HepG2 (cell line): Measurements from ENCODE around the gene SAMD10. TPM values are rescaled to one million over a fixed set of nuclear protein-coding genes. Genes with fewer than 3 reads are reported as not detected.

Experiments
- ATAC-seq: fragments of 200-7000 bp; cut with Tn5 transposase; 3 replicates; pipeline ENCODE4 v1.9.1; 2020; ENCODE audit warnings: mild to moderate bottlenecking, moderate library complexity
- BruUV-seq: library from RNA; stranded (reverse); fragments of 400-500 nt; replicated peaks from 2 replicates; lab custom pipeline; 2021; lab: Mats Ljungman, UMichigan
- CTCF ChIA-PET: fragments of 300-600 bp; formaldehyde crosslinking; extraction: SDS; loops from one replicate; lab custom pipeline; 2021; ENCODE audit warnings: low total read pairs, inconsistent platforms, low intra/inter-chr PET ratio; lab: Yijun Ruan, JAX
- POLR2A ChIA-PET: fragments of 350-600 bp; sonication (Branson Sonifier 250); formaldehyde crosslinking; loops from one replicate; lab custom pipeline; 2020; ENCODE audit warnings: antibody characterized with exemption, inconsistent platforms; lab: Yijun Ruan, JAX
- DNase-seq: peaks from one replicate; pipeline ENCODE4 v3.0.0-alpha.2; 2015; ENCODE audit warnings: low spot score
- FAIRE-seq: peaks from 3 replicates; lab custom pipeline; 2011; peaks lifted over from hg19 to GRCh38; lab: Jason Lieb, UNC
- H2AFZ ChIP-seq: one replicate; pipeline ENCODE4 v1.6.1; 2011; ENCODE audit warnings: low read length, inconsistent platforms
- H3K27ac ChIP-seq: fragments of 300-600 bp; 3 replicates; pipeline ENCODE4 v1.8.0; 2011; ENCODE audit warnings: mixed run types, mild to moderate bottlenecking, mixed read lengths, low read length, inconsistent platforms; ENCODE audit not compliant: insufficient read depth; ENCODE audit errors: extremely low read length
- H3K27me3 ChIP-seq, 2 experiments: fragments of 200-600 bp in 1 of 2; 2 replicates in 1 of 2; 3 replicates in 1 of 2; pipeline versions ENCODE4 v1.6.0 to v1.8.0; 2011; ENCODE audit warnings: low read length in 2 of 2, mild to moderate bottlenecking in 2 of 2, moderate library complexity in 2 of 2, inconsistent platforms in 1 of 2; ENCODE audit not compliant: insufficient read depth in 2 of 2, control insufficient read depth in 1 of 2
- H3K36me3 ChIP-seq, 2 experiments: fragments of 200-600 bp in 1 of 2; replicated peaks in 1 of 2; 2 replicates in 1 of 2; 3 replicates in 1 of 2; pipeline versions ENCODE4 v1.5.1 to v1.8.0; 2011; ENCODE audit warnings: low read length in 2 of 2, inconsistent platforms in 1 of 2; ENCODE audit not compliant: insufficient read depth in 2 of 2, control insufficient read depth in 1 of 2
- H3K4me1 ChIP-seq: 2 replicates; pipeline ENCODE4 v1.5.1; 2012; ENCODE audit warnings: low read length, inconsistent platforms; ENCODE audit not compliant: insufficient read depth
- H3K4me2 ChIP-seq: 2 replicates; pipeline ENCODE4 v1.6.0; 2011; ENCODE audit warnings: low read depth, low read length, inconsistent platforms
- H3K4me3 ChIP-seq, 3 experiments: fragments of 200-600 bp in 1 of 3; sonication (generic), shearing (Covaris generic) in 1 of 3; replicated peaks in 1 of 3; 2 replicates each; pipeline ENCODE4 v1.5.1; 2011 to 2016; ENCODE audit warnings: low read length in 3 of 3, inconsistent platforms in 2 of 3, low read depth in 2 of 3, mild to moderate bottlenecking in 2 of 3, control low read depth in 1 of 3, mixed read lengths in 1 of 3; ENCODE audit not compliant: insufficient read depth in 1 of 3
- H3K79me2 ChIP-seq: one replicate; pipeline ENCODE4 v1.6.1; 2011; ENCODE audit warnings: low read length, inconsistent platforms; ENCODE audit not compliant: insufficient read depth
- H3K9ac ChIP-seq: 2 replicates; pipeline ENCODE4 v1.6.0; 2011; ENCODE audit warnings: mild to moderate bottlenecking, low read depth, low read length, inconsistent platforms; ENCODE audit not compliant: insufficient read depth
- H3K9me3 ChIP-seq: 2 replicates; pipeline ENCODE4 v1.5.1; 2012; ENCODE audit warnings: mild to moderate bottlenecking, low read length
- H4K20me1 ChIP-seq: 2 replicates; pipeline ENCODE4 v1.6.0; 2011; ENCODE audit warnings: inconsistent platforms, mild to moderate bottlenecking, low read length, moderate library complexity; ENCODE audit not compliant: insufficient read depth
- AGO2 ChIP-seq: fragments of 200-400 bp; formaldehyde crosslinking; optimal IDR thresholded peaks from 2 replicates; pipeline ENCODE3; 2017; ENCODE audit warnings: mild to moderate bottlenecking, low read depth, low read length, moderate library complexity
- ATM ChIP-seq: fragments of 450-650 bp; IDR thresholded peaks from 2 replicates; pipeline ENCODE4 v1.7.1; 2017; ENCODE audit warnings: mild to moderate bottlenecking, borderline replicate concordance
- CBX1 ChIP-seq: IDR thresholded peaks from one replicate; pipeline ENCODE4 v1.6.1; 2016; ENCODE audit warnings: antibody characterized with exemption, low read depth
- ERF ChIP-seq: IDR thresholded peaks from 2 replicates; pipeline ENCODE4 v1.6.1; 2018; ENCODE audit warnings: missing biosample characterization, missing genetic modification reagents
- NONO ChIP-seq, 2 experiments: fragments of 450-650 bp in 1 of 2; sonication (generic) in 1 of 2; formaldehyde crosslinking in 1 of 2; IDR thresholded peaks in 1 of 2; conservative IDR thresholded peaks in 1 of 2; 2 replicates each; pipeline versions ENCODE4 v1.6.1 to v1.8.0; 2017 to 2022; ENCODE audit warnings: mild to moderate bottlenecking in 1 of 2, missing genetic modification reagents in 1 of 2, moderate library complexity in 1 of 2
- PITX1 ChIP-seq: sonication (generic); formaldehyde crosslinking; IDR thresholded peaks from 2 replicates; pipeline ENCODE4 v1.5.1; 2020; ENCODE audit warnings: mild to moderate bottlenecking, missing genetic modification reagents
- RBFOX2 ChIP-seq: fragments of 200-400 bp; formaldehyde crosslinking; IDR thresholded peaks from 2 replicates; pipeline ENCODE4 v1.6.1; 2017; ENCODE audit warnings: low read depth, mild to moderate bottlenecking, low read length
- RBM22 ChIP-seq: fragments of 200-400 bp; formaldehyde crosslinking; optimal IDR thresholded peaks from 2 replicates; pipeline ENCODE3; 2017; ENCODE audit warnings: mild to moderate bottlenecking, low read length, moderate library complexity
- SAFB2 ChIP-seq: sonication (generic); formaldehyde crosslinking; IDR thresholded peaks from 2 replicates; pipeline ENCODE4 v1.5.1; 2020; ENCODE audit warnings: missing genetic modification reagents, low read depth, mild to moderate bottlenecking, borderline replicate concordance
- ZBTB7A ChIP-seq: sonication (generic); formaldehyde crosslinking; IDR thresholded peaks from 2 replicates; pipeline ENCODE4 v1.8.0; 2022; ENCODE audit warnings: mild to moderate bottlenecking, missing genetic modification reagents
- ZNF138 ChIP-seq: sonication (generic); formaldehyde crosslinking; IDR thresholded peaks from 2 replicates; pipeline ENCODE4 v1.5.0; 2020; ENCODE audit warnings: mild to moderate bottlenecking, low read depth, missing genetic modification reagents
- ZNF274 ChIP-seq: sonication (generic); formaldehyde crosslinking; IDR thresholded peaks from 2 replicates; pipeline ENCODE4 v1.5.1; 2020; ENCODE audit warnings: mild to moderate bottlenecking, missing genetic modification reagents
- ZNF333 ChIP-seq: sonication (generic); formaldehyde crosslinking; IDR thresholded peaks from 2 replicates; pipeline ENCODE4 v1.4.0; 2020; ENCODE audit warnings: mild to moderate bottlenecking, missing genetic modification reagents, borderline replicate concordance
- ZNF605 ChIP-seq: sonication (generic); formaldehyde crosslinking; IDR thresholded peaks from 2 replicates; pipeline ENCODE4 v1.8.0; 2022; ENCODE audit warnings: mild to moderate bottlenecking, missing genetic modification reagents
- ZNF768 ChIP-seq: sonication (generic); formaldehyde crosslinking; IDR thresholded peaks from 2 replicates; pipeline ENCODE4 v1.4.0; 2020; ENCODE audit warnings: missing genetic modification reagents
- ZNF777 ChIP-seq: sonication (generic); formaldehyde crosslinking; IDR thresholded peaks from 2 replicates; pipeline ENCODE4 v1.4.0; 2020; ENCODE audit warnings: missing genetic modification reagents
- ZNF879 ChIP-seq: sonication (generic); formaldehyde crosslinking; IDR thresholded peaks from 2 replicates; pipeline ENCODE4 v1.8.1; 2023; ENCODE audit warnings: missing genetic modification reagents
- ZNF883 ChIP-seq: sonication (generic); formaldehyde crosslinking; IDR thresholded peaks from 2 replicates; pipeline ENCODE4 v1.5.1; 2020; ENCODE audit warnings: mild to moderate bottlenecking, missing genetic modification reagents; ENCODE audit errors: not compliant biosample characterization
- WGBS: methylation state at CpG from one replicate; pipeline ENCODE4 v1.1.6; 2017; ENCODE audit warnings: low lambda C conversion rate; 5-methylcytosine and 5-hydroxymethylcytosine counted together
- in situ Hi-C: cut with HindIII; loops from 2 replicates; pipeline ENCODE4 v1.10.0; 2017; ENCODE audit warnings: low pct_unique_long_range_greater_than_20kb; ENCODE audit not compliant: extremely low pct_ligation_motif_present
- intact Hi-C: fragments of 100-400 bp; cut with micrococcal nuclease; formaldehyde crosslinking; loops from one replicate; pipeline ENCODE4 v1.10.0; 2022; ENCODE audit not compliant: unreplicated experiment
- polyA plus RNA-seq, 8 experiments: library from polyadenylated mRNA; depleted of rRNA in 3 of 8; stranded (reverse) in 7 of 8; unstranded in 1 of 8; fragments of >200 nt; fragmentation: Illumina TruSeq in 4 of 8; extraction: Trizol in 4 of 8; gene quantifications; 2 replicates each; pipeline versions ENCODE4 v1.2.1 to v1.2.3, GENCODE V29; 2011 to 2016; ENCODE audit warnings: low read depth in 4 of 8, missing spikeins in 1 of 8, mixed read lengths in 1 of 8; ENCODE audit not compliant: insufficient read depth in 1 of 8
- total RNA-seq, 5 experiments: library from RNA; depleted of rRNA; stranded (reverse); fragments of >200 nt; fragmentation: Illumina TruSeq; extraction: Trizol; gene quantifications; 2 replicates each; pipeline ENCODE4 v1.2.3, GENCODE V29; 2016; ENCODE audit warnings: low read depth in 1 of 5
- TF ChIP-seq, protein P1 (sequence below): sonication (generic); formaldehyde crosslinking; IDR thresholded peaks from 2 replicates; pipeline ENCODE4 v1.5.0; 2020; ENCODE audit warnings: mild to moderate bottlenecking, missing genetic modification reagents
- TF ChIP-seq, protein P2 (sequence below): sonication (generic); formaldehyde crosslinking; IDR thresholded peaks from 2 replicates; pipeline ENCODE4 v1.5.0; 2020; ENCODE audit warnings: mild to moderate bottlenecking, missing genetic modification reagents

Gene SAMD10
- total and polyA plus RNA-seq, 2 of the 13 experiments (the other 11 are each of a cell fraction or from before 2014, with no cell fraction given) = 6.1 to 11.0 TPM

DNA sequence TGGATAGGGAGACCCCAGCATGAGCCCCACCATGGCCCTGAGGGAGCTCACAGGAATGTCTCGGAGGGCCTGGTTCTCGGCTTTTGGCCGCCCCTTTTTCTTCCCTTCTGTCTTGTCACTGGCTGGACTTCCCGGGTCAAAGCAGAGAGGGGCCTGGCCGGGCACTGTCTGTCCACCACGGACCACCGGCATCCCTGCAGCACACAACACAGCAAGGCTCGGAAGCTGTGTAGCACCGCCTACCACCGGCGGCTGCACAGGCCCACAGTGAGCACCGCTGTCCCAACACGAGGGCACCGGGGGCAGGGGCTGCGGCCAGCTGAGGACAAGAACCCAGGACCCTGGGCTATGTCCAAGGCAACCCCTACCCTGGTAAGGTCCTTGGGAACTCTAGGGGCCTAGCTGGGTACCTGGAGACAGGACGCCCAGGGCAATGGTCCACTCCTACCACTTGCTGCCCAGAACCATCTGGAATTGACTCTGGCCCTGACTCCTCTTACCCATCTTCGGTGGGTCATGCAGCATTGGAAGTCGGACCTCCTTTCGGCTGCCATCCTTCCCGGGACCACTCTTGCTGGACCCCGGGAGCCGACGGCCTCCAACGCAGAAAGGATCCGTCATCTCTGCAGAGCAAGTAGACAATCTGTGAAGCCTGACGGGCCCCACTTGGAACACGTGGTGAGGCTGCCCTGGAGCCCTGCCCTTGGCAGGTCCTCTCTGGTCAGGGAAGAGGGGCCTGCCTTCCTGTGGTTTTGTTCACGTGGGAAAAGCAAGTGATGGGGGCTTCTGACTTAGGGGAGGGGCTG, 11.9 kb downstream of the SAMD10 start:
- no peak for FAIRE-seq
- Histone ChIP-seq H4K20me1 (no peaks in the 10 kb centered on the region), H3K4me3 (no peak overlapping the region; a peak in 1 of 6 replicates), H3K79me2 (peaks cover 13% of the 10 kb centered on the region), H3K27ac (no peak overlapping the region), H3K36me3 (peaks cover 30 to 41% of the 10 kb centered on the region in 2 experiments), H3K4me1 (peaks cover 37% of the 10 kb centered on the region), H3K9me3 (no peaks in the 10 kb centered on the region), H3K4me2 (no peak overlapping the region), H3K27me3 (no peaks in the 10 kb centered on the region), H2AFZ (no peak overlapping the region), H3K9ac (no peak overlapping the region)
- no peak for DNase-seq
- ChIA-PET POLR2A (interaction anchor here (0.8 to 3.1 kb wide), 6 partner anchors 9 to 228 kb away, joined by 3 to 78 read pairs (median 6); partner anchors contain the start of genes PRPF6, SAMD10, SLC2A4RG and UCKL1), CTCF (no interaction called here)
- in situ Hi-C loops (no loop called here), intact Hi-C loops (loop anchor here (10.0 kb wide), 1 partner anchor 1603 kb away; the partner anchor contains the start of gene LAMA5)
- no peak for ATAC-seq
- BruUV-seq = no TSS peak
- WGBS = 95% methylated on average over 24 of the region's 28 CpGs
- TF ChIP-seq ZNF274 (CRISPR knock-in tag) (0 out of 2 replicates have a peak, but pooled peaks have one; percentile 36), RBM22 (peak; percentile 92), ZNF777 (CRISPR knock-in tag) (no peak), ZNF768 (CRISPR knock-in tag) (peak; percentile 31; the same call in 1 of the 2 replicates), ZNF333 (no peak), ZNF138 (CRISPR knock-in tag) (no peak), PITX1 (0 out of 2 replicates have a peak, but pooled peaks have one; percentile 22), RBFOX2 (peak; percentile 77), AGO2 (peak; percentile 96), NONO (IDR thresholded peaks at IDR 0.05) (no peak), NONO (CRISPR knock-in tag; conservative IDR thresholded peaks at IDR 0.05) (0 out of 2 replicates have a peak, but pooled peaks have one; percentile 7), ZNF883 (CRISPR knock-in tag) (peak; percentile 53), ZNF879 (CRISPR knock-in tag) (0 out of 2 replicates have a peak, but pooled peaks have one; percentile 26), CBX1 (no peak), ZNF605 (0 out of 2 replicates have a peak, but pooled peaks have one; percentile 15), ZBTB7A (CRISPR knock-in tag) (no peak), ATM (no peak), ERF (0 out of 2 replicates have a peak, but pooled peaks have one; percentile 4), SAFB2 (CRISPR knock-in tag) (peak; percentile 13; the same call in 1 of the 2 replicates)
- TF ChIP-seq, protein P1, sequence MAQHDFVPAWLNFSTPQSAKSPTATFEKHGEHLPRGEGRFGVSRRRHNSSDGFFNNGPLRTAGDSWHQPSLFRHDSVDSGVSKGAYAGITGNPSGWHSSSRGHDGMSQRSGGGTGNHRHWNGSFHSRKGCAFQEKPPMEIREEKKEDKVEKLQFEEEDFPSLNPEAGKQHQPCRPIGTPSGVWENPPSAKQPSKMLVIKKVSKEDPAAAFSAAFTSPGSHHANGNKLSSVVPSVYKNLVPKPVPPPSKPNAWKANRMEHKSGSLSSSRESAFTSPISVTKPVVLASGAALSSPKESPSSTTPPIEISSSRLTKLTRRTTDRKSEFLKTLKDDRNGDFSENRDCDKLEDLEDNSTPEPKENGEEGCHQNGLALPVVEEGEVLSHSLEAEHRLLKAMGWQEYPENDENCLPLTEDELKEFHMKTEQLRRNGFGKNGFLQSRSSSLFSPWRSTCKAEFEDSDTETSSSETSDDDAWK (CRISPR knock-in tag) = no peak
- TF ChIP-seq, protein P2, sequence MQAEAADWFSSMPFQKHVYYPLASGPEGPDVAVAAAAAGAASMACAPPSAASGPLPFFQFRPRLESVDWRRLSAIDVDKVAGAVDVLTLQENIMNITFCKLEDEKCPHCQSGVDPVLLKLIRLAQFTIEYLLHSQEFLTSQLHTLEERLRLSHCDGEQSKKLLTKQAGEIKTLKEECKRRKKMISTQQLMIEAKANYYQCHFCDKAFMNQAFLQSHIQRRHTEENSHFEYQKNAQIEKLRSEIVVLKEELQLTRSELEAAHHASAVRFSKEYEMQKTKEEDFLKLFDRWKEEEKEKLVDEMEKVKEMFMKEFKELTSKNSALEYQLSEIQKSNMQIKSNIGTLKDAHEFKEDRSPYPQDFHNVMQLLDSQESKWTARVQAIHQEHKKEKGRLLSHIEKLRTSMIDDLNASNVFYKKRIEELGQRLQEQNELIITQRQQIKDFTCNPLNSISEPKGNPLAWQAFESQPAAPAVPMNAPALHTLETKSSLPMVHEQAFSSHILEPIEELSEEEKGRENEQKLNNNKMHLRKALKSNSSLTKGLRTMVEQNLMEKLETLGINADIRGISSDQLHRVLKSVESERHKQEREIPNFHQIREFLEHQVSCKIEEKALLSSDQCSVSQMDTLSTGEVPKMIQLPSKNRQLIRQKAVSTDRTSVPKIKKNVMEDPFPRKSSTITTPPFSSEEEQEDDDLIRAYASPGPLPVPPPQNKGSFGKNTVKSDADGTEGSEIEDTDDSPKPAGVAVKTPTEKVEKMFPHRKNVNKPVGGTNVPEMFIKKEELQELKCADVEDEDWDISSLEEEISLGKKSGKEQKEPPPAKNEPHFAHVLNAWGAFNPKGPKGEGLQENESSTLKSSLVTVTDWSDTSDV (CRISPR knock-in tag) = 0 out of 2 replicates have a peak, but pooled peaks have one; percentile 43
